Stomach (tissue), 4 donors: ENCODE measurements around the gene DNAH3.

Experiments used
- CTCF ChIP-seq, 7 experiments: fragments of 450-650 bp in 4 of 7; fragments of 200-600 bp in 3 of 7; sonication (generic) in 3 of 7; IDR thresholded peaks; one replicate each; pipeline ENCODE4 v1.5.1; 2016 to 2019; ENCODE audit warnings: antibody characterized with exemption in 7 of 7, control low read depth in 2 of 7, mild to moderate bottlenecking in 1 of 7
- POLR2A ChIP-seq, 4 donors: fragments of 450-650 bp; IDR thresholded peaks; one replicate each; pipeline ENCODE4 v1.6.1; 2016; ENCODE audit warnings: antibody characterized with exemption in 4 of 4, control low read depth in 2 of 4, mild to moderate bottlenecking in 1 of 4, moderate library complexity in 1 of 4

DNA sequence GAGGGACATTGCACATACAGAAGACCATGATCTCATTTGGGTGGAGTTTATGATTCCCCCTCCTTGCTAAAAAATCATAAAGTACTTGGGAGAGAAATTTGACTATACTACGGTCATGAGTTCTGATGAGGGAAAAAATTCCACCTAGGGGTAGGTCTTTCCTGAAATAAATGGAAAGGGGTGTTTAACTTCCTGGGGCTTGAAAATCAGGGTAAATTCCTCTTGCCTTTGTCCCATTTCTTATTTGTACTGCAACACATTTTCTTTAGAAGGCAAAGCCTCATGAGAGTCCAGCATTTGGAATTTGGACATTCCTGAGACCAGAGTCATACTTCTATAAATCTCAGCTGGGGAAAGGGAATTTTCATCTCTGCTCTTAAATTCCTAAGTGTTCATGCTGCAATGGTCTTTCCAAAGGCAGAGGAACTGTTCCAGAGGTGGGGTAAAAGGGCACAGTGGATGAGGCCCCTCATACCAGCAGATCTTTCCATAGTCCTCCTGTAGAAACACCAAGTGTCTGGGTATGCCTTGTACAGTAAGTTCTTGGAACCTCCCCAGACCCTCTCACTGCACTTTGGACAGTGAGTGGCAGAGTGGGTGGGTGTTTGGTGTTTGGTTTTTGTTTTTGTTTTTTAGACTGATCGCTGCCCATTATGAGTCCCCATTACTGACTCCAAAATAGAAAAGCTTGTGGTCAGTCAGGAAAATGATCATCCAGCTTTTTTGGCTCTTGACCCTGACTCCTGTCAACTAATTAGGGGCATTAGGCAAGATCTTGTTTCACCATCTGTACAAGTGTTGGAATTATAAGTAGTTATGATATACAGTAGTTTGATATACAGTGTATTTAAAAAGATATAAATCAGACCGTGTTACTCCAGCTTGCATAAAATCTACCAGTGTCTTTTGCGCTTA is 244.0 kb downstream of the DNAH3 start:
- TF ChIP-seq CTCF (IDR thresholded peaks at IDR 0.05) (no peak), POLR2A (IDR thresholded peaks at IDR 0.05) (no peak)
